Esophagus (tissue), 2 donors: Measurements from ENCODE around the gene COL12A1. TPM values are rescaled to one million over a fixed set of nuclear protein-coding genes. Genes with fewer than 3 reads are reported as not detected.

Experiments
- H3K27ac ChIP-seq, 2 donors: one replicate each; pipeline ENCODE4 v1.5.1; 2013; ENCODE audit warnings: low read depth in 2 of 2, mild to moderate bottlenecking in 2 of 2, inconsistent platforms in 1 of 2, low read length in 1 of 2, moderate library complexity in 1 of 2
- H3K27me3 ChIP-seq, 2 donors: one replicate each; pipeline ENCODE4 v1.6.1; 2013; ENCODE audit warnings: low read length in 2 of 2, control low read depth in 1 of 2, mild to moderate bottlenecking in 1 of 2; ENCODE audit not compliant: insufficient read depth in 2 of 2, control insufficient read depth in 1 of 2
- H3K36me3 ChIP-seq, 2 donors: one replicate each; pipeline ENCODE4 v1.6.1; 2013; ENCODE audit warnings: low read length in 1 of 2; ENCODE audit not compliant: control insufficient read depth in 2 of 2, insufficient read depth in 2 of 2
- H3K4me1 ChIP-seq, 2 donors: one replicate each; pipeline ENCODE4 v1.6.1; 2013; ENCODE audit warnings: low read length in 1 of 2; ENCODE audit not compliant: control insufficient read depth in 2 of 2, insufficient read depth in 2 of 2
- H3K4me3 ChIP-seq, 2 donors: one replicate each; pipeline ENCODE4 v1.5.1; 2013; ENCODE audit warnings: low read length in 2 of 2, mild to moderate bottlenecking in 2 of 2, low read depth in 1 of 2, moderate library complexity in 1 of 2
- H3K9me3 ChIP-seq, 2 donors: one replicate each; pipeline ENCODE4 v1.6.1; 2013; ENCODE audit warnings: mild to moderate bottlenecking in 2 of 2, low read depth in 1 of 2, low read length in 1 of 2, moderate library complexity in 1 of 2; ENCODE audit not compliant: control insufficient read depth in 2 of 2, insufficient read depth in 1 of 2
- WGBS, 2 donors: extraction: QIAGEN DNeasy Blood & Tissue Kit; methylation state at CpG; one replicate each; pipeline ENCODE4 v1.1.7; 2013; 5-methylcytosine and 5-hydroxymethylcytosine counted together
- polyA plus RNA-seq, 2 donors: library from polyadenylated mRNA; stranded (reverse); fragments of 200-250 nt; gene quantifications; one replicate each; pipeline ENCODE4 v1.2.3, GENCODE V29; 2013
- donor health status: healthy with polysubstance abuse.
- donor health status: Bipolar disorder and iron deficiency.

COL12A1 gene
- polyA plus RNA-seq, 2 donors = 9.5 to 18.2 TPM

DNA sequence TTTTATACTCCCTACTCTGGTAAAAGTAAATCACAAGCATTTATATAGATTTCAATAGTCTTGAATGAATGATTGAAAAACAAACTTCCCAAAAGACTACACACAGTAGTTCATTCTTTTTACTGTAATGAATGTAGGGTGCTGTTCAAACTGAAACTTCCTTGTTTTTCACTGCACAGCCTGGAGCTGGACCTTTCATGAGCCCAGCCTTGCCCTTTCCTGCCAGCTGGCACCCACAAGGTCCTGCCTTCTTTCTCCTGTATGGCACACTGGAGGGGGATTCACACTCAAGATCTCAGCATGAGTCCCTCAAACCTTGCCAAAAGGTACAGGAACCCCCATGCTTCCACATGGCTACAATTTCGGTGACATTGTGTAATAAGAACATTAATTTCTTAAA is 50.9 kb downstream of the COL12A1 start:
- H3K36me3 ChIP-seq = no peaks in the 10 kb centered on the region
- no peaks in the 10 kb centered on the region for H3K4me1 ChIP-seq
- no peaks in the 10 kb centered on the region for H3K27me3 ChIP-seq
- whole genome bisulfite sequencing, 2 donors = 87 to 91% methylated on average over 1 of the region's 1 CpG
- no peak overlapping the region for H3K27ac ChIP-seq
- H3K9me3 ChIP-seq = no peaks in the 10 kb centered on the region
- no peak overlapping the region for H3K4me3 ChIP-seq

DNA sequence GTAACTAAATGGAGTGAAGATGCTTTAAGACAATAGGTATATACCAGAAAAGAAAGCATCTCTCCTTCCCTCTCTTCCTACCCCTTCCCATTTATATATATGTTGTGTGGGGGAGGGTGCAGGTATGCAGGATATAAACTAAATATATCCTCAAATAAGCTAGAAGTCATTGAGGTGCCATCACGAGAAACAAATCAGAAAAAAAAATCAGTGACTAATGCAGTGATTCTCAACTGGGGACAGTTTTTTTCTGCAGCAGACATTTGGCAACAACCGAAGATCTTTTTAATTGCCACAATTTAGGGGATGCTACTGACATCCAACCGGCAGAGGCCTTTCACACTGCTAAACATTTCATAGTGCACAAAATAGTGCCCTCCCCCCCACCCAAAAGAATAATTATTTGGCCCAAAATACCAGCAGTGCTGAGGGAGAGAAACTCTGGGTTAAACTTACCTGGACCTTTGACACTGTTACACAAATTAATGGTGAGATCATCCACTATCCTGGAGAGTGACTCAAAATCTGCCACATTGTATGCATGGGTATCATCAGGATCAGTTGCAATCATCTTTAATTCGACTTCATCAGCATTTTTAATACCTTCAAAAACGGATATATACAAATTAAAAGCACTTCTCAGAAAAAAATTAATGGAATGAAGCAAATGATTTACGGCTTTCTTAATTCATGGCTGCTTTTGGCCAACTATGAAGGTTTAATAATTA is 55.0 kb downstream of the COL12A1 start:
- no peak overlapping the region for H3K4me3 ChIP-seq
- no peaks in the 10 kb centered on the region for H3K9me3 ChIP-seq
- no peak overlapping the region for H3K27ac ChIP-seq
- no peaks in the 10 kb centered on the region for H3K4me1 ChIP-seq
- WGBS, 2 donors = 70 to 72% methylated on average over 6 of the region's 6 CpGs
- H3K36me3 ChIP-seq = no peaks in the 10 kb centered on the region
- H3K27me3 ChIP-seq = no peaks in the 10 kb centered on the region

- Histone ChIP-seq H3K4me1 (no peaks in the 10 kb centered on the region), H3K36me3 (no peaks in the 10 kb centered on the region), H3K27ac (no peak overlapping the region), H3K9me3 (no peaks in the 10 kb centered on the region), H3K27me3 (no peaks in the 10 kb centered on the region), H3K4me3 (no peak overlapping the region)
Observed at GRCh38 chr6:75149696-75150095, 56.2 kb downstream of the COL12A1 start.

GRCh38 chr6:75149240-75149639 is 56.6 kb downstream of the COL12A1 start:
- WGBS, 2 donors = 68 to 69% methylated on average over 1 of the region's 1 CpG
- Histone ChIP-seq H3K4me3 (no peak overlapping the region), H3K27ac (no peak overlapping the region), H3K4me1 (no peaks in the 10 kb centered on the region), H3K27me3 (no peaks in the 10 kb centered on the region), H3K9me3 (no peaks in the 10 kb centered on the region), H3K36me3 (no peaks in the 10 kb centered on the region)

DNA sequence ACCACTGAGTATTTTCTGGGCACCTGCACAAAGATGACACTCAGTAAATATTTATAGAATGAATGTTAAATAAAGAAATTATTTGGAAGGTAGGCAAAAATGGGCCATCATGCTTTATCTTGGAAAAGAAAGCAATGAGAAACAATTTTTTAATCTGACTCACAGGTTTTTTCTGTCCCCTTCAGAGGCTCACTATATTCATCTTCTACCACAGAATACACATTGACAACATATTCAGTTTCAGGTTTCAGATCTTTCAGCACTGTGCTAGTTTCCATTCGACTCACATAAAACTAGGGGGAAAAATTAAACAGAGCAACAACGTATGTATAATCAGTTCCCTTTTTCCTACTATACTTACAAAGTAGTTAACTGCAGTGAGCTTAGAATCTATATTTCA is 58.3 kb downstream of the COL12A1 start:
- 70 to 71% methylated on average over 2 of the region's 2 CpGs for WGBS, 2 donors
- Histone ChIP-seq H3K27me3 (no peaks in the 10 kb centered on the region), H3K36me3 (no peaks in the 10 kb centered on the region), H3K4me3 (no peak overlapping the region), H3K9me3 (no peaks in the 10 kb centered on the region), H3K27ac (no peak overlapping the region), H3K4me1 (no peaks in the 10 kb centered on the region)

DNA sequence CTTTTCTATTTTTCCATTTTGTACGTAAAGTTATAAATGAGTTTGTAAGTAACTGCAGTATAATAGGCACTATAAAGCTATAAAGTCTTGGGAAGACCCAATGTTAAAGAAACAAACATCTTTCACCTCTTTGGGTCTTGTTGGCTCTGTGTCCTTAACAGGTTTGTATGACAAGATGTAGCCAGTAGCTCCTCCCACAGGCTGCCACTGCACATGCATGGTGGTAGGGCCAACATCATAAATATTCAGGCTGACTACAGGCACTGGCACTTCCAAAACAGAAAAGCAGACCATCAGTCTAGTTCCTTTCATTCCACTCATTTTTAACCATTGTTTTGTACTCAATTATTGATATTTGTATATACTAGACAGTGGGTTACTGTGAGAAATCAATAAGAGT is 59.9 kb downstream of the COL12A1 start:
- WGBS, 2 donors = 94 to 96% methylated on average over 1 of the region's 1 CpG
- Histone ChIP-seq H3K4me3 (no peak overlapping the region), H3K36me3 (no peaks in the 10 kb centered on the region), H3K4me1 (no peaks in the 10 kb centered on the region), H3K27me3 (no peaks in the 10 kb centered on the region), H3K9me3 (no peaks in the 10 kb centered on the region), H3K27ac (no peak overlapping the region)

DNA sequence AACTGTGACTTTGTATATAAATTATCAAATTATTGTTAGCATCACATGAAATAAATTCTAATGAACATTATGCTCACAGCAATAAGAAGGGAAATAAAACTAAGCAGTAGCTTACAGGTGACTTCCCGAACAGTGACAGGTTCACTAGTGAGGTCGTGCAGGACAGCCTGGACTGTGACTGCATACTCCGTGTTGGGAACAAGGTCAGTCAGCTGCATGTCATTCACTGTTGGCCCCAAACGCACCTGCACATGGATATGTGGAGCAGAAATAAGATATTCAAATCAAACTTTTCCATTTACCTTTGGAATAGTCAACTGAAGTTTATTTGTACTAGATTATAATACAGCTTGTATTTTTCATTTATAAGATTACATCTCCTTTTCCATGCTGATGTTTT is 60.6 kb downstream of the COL12A1 start:
- no peaks in the 10 kb centered on the region for H3K27me3 ChIP-seq
- H3K9me3 ChIP-seq = no peaks in the 10 kb centered on the region
- no peaks in the 10 kb centered on the region for H3K36me3 ChIP-seq
- WGBS, 2 donors = 76 to 87% methylated on average over 4 of the region's 4 CpGs
- no peak overlapping the region for H3K4me3 ChIP-seq
- H3K4me1 ChIP-seq = no peaks in the 10 kb centered on the region
- H3K27ac ChIP-seq = no peak overlapping the region

GRCh38 chr6:75144386-75144785 is 61.5 kb downstream of the COL12A1 start:
- Histone ChIP-seq H3K9me3 (no peaks in the 10 kb centered on the region), H3K27me3 (no peaks in the 10 kb centered on the region), H3K36me3 (no peaks in the 10 kb centered on the region), H3K4me3 (no peak overlapping the region), H3K27ac (no peak overlapping the region), H3K4me1 (no peaks in the 10 kb centered on the region)
- WGBS, 2 donors = 82 to 89% methylated on average over 1 of the region's 1 CpG

GRCh38 chr6:75143191-75143590 is 62.7 kb downstream of the COL12A1 start:
- 69 to 70% methylated on average over 3 of the region's 3 CpGs for WGBS, 2 donors
- Histone ChIP-seq H3K4me1 (no peaks in the 10 kb centered on the region), H3K27me3 (no peaks in the 10 kb centered on the region), H3K9me3 (no peaks in the 10 kb centered on the region), H3K27ac (no peak overlapping the region), H3K4me3 (no peak overlapping the region), H3K36me3 (no peaks in the 10 kb centered on the region)

DNA sequence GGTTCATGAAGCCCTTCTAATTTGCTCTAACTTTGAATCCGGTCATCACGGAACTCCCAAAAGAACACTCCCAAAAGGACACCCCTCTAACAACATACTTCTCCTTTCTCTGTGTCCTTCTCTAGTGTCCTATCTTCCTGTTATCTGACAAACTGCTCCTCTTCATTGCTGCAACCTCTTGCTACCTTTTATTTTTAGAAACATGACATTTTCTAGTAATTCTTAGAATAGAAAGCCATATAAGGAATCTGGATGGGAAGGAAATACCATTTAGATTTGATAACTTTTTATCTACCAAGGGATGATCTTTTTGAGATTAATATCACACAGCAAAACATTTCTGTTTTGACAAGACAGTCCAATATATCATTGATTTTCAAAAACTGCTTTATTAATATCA is 63.1 kb downstream of the COL12A1 start:
- Histone ChIP-seq H3K27ac (no peak overlapping the region), H3K4me1 (no peaks in the 10 kb centered on the region), H3K9me3 (no peaks in the 10 kb centered on the region), H3K27me3 (no peaks in the 10 kb centered on the region), H3K36me3 (no peaks in the 10 kb centered on the region), H3K4me3 (no peak overlapping the region)
- 80 to 86% methylated on average over 2 of the region's 2 CpGs for WGBS, 2 donors
